NCI-H187 (cell line): ENCODE results near the gene WDR93.
A peak's percentile ranks its signal among the peaks of the same experiment; 100 is the strongest.

Source experiments
- DNase-seq, 2 experiments: peaks; one replicate each; lab custom pipeline; 2025; lab: John Stamatoyannopoulos, UW

Gene WDR93

DNA sequence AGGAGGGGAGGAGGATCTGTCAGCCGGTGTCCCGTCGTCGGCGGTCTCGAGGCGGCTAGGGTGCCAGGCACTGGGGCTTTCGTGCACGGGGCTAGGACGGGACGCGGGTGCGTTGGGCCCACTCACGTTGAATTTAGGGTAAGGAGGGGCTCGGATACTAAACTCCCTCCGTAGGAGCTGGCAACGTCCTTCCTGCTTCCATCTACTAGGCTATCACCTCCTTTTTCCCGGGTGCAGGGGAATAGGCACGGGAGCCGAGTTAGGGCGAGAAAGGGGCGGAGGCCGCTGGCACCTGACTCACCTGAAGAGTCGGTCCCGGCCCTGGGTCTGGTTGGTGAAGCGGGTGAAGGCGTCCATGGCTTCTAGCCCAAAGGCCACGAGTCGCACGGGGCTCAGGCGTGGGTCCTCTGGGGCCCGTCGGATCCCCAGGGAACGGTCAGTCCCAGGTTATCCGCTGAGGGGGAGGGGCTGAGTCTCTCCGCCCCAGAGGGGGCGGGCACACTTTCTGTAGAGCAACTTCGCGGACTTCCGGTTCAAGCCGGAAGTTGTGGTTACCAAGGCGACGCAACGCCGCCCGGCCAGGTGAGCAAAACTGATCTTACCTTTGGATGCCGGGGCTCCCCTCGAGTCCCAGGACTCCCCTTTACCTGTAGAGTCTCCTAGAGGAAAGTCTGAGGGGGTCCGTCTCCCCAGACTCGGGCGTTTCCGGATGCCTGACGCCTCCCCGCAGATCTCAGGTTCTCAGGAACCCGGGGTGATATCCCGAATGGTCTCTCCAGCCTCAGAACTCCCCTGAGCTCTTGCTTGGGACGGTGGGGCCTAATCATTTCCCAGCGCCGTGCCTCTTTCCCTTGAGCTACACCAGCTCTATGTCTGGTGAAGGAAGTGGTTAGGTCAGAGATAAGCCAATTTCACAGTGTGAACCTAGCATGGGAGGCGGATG lies at the start of gene WDR93, which contains the start of gene PEX11A:
TSS of gene WDR93 (plus strand) at position 536 of the 943 bp plus-strand sequence. CDS start 10,936 bp downstream, outside the sequence.
TSS of gene PEX11A (minus strand) at position 479 of the 943 bp plus-strand sequence. CDS start at position 357, 122 bp downstream.
- peak; percentile 57 to 63 for DNase-seq

DNA sequence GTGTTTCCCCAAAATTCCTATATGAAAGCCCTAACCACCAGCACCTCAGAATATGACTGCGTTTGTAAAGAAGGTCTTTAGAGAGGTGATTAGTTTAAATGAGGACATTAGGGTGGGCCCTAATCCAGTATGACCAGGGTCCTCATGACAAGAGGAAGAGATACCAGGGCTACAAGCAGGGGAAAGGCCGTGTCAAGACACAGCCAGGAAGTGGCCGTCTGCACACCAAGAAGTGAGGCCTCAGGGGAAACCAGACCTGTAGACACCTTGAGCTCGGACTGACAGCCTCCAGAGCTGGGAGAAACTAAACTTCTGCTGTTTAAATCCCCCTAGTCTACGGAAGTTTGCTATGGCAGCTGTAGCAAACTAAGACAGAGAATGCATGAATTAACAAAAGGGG lies 49.6 kb upstream of the WDR93 start:
- DNase-seq: no peak

- DNase-seq: no peak
Observed at GRCh38 chr15:89642106-89642505, 48.5 kb upstream of the WDR93 start.

- no peak for DNase-seq
Observed at GRCh38 chr15:89645680-89646079, 44.9 kb upstream of the WDR93 start.

DNA sequence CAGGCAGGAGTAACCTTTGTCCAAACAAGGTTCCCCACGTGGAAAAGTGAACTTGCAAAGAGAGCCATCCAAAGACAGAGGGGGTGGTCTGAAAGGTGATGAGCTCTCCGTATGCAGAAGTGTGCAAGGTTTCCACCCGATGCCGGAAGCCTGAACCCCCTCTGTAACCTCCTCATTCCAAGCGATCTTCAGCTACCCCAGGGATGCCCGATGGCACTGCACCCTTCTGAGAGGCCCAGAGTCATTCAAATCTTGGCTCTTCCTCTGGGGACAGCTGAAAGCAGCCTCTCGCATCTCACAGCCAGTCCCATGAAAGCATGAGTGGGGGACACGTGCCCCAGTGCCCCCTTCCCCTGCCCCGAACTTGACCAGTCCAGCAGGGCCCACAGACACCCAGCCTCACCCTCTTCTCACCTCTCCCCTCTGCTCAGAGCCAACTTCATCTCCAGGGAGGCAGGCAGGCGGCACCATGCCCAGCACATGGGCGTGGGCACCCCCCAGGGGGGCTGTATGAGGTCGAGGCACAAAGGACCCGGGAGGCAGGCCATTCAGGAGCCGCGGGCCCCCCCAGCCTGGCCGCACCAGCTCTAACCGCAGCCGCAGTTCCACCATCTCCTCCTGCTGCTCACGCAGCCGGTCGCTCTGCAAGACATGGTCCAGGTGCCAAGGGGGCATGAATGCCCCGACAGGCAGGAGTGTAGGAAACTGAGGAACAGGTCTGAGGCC lies 44.0 kb upstream of the WDR93 start:
- DNase-seq: no peak

- peak; percentile 12 to 38 for DNase-seq
Observed at GRCh38 chr15:89647191-89647851, 43.3 kb upstream of the WDR93 start.

- no peak for DNase-seq
Observed at GRCh38 chr15:89648106-89649012, 42.3 kb upstream of the WDR93 start.

DNA sequence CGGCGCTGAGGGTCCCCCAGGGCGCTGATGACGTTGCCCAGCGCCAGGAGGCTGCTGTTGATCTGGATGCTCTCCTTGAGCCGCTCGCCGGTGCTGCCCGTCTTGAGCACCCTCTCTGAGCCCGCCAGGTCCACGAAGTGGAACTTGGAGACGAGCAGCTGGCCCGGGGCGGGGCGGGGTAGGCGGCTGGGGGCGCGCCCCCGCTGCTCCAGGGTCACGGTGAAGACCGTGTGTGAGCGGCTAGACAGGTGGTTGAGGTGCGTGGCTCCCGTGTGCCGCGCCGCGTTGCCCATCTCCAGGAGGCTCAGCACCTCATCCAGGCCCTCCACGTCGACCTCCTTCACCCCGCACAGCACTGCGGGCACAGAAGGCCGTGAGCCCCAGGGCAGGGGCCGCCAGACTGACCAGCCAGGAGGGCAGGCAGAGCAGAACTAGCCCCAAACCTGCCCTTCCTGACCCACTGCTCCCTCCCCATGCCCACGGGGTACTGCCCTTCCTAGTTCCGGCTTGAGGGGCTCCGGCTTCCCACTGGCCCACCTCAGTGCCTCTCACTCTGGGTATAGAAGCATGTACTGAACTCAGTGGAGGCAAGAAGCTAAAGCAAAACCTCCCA lies 41.5 kb upstream of the WDR93 start:
- DNase-seq: no peak

- no peak for DNase-seq
Observed at GRCh38 chr15:89649716-89650115, 40.9 kb upstream of the WDR93 start.

GRCh38 chr15:89652131-89652530 lies 38.5 kb upstream of the WDR93 start:
- no peak for DNase-seq

GRCh38 chr15:89652666-89653065 lies 37.9 kb upstream of the WDR93 start:
- no peak for DNase-seq

GRCh38 chr15:89653578-89653977 lies 37.0 kb upstream of the WDR93 start:
- no peak for DNase-seq

GRCh38 chr15:89654301-89654761 lies 36.3 kb upstream of the WDR93 start:
- no peak for DNase-seq

DNA sequence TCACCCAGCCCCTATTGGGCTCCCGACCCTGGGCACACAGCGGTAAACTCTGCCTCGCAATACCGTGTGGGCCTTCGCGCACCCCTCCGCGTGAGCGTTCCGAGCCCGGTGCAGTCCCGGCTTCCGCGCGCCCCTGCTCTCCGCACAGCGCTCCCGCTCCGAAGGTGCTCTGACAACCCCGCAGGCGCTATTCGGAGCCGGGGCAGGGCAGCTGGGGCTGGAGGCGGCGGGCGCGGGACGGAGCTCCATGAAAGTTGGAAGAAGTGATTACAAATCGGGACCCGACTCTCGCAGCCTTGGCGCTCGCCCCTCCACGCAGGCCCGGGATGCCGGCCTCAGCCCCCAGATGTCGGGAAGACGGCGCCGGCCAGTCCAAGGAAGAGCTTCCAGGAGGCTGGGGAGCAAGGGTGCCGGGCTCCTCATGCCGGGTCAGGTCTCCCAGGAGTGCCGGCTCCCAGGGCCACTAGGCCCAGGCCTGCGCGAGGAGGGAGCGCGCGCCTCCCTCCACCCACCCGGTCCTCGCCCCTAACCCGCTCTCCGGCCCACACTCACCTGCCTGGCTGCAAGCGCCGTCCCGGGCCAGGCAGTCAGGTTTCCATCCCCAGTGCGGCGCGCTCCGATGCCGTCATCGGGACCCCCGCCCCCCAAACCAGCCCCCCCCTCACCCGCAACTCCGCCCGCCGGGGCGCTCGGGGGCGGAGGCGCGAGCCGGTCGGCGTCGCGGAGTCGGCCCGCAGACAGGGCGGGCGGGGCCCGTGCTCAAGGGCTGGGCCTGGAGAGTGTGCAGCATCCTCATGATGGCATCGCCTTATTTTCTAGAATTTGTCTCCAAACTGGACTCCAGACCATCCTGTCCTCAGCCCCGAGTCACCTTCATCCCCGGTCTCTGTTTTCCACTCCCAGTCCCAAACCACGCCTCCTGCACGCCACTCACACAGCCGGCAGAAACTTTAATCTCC lies 35.5 kb upstream of the WDR93 start, which contains the start of gene KIF7:
TSS of gene KIF7 (minus strand) at position 621 of the 959 bp plus-strand sequence. CDS start 2,537 bp downstream, outside the sequence.
- DNase-seq: no peak

DNA sequence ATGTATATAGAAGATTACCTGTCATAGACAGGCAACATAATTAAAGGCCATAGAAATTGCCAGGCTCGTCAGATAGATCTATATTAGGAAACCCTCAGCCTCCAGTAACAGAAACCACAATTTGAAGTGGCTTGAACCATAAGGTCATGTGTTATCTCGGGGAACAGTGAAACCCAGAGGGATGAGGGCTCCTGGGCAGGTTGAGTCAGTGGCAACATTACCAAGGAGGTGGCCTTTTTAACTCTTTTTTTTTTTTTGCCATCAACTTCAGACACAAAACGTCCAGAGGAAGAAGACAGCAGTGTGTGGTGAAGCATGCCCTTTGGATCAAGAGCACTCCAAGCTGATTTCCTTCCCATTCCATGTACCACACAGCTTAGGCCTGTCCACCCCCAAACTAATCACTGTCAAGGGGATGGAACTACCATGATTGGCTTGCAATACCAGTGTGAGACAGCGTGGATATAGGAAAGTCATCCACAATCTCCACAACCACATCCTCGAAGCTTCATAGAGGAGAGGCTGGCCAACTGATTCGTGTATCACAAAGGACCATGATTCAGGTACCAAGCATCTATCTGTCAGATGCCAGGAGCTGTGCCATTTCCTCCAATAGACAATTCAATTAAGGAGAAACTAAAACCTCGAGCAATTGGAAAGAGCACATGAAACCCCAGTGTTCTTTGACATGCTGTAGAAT lies 34.3 kb upstream of the WDR93 start:
- DNase-seq: no peak

GRCh38 chr15:89657686-89658200 lies 32.9 kb upstream of the WDR93 start:
- no peak for DNase-seq

DNA sequence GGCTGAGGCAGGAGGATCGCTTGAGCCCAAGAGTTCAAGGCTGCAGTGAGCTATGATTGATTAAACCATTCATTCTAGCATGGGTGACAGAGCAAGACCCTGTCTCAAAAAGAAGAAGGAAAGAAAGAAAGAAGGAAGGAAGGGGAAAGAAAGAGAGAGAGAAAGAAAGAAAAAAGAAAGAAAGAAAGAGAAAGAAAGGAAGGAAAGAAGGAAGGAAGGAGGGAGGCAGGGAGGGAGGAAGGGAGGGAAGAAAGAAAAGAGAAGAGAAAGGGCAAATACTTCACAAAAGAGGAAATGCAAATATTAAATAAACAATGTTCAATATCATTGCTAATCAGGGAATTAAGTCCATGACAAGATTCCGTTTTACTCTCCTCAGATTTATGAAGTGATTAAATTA lies 31.3 kb upstream of the WDR93 start:
- DNase-seq: no peak

GRCh38 chr15:89660556-89660955 lies 30.1 kb upstream of the WDR93 start:
- DNase-seq: no peak
